Body of pancreas (tissue), 4 donors: ENCODE results near the gene TLR2.

Experiments used
- CTCF ChIP-seq, 7 experiments: fragments of 450-650 bp in 4 of 7; fragments of 200-600 bp in 3 of 7; sonication (generic) in 3 of 7; IDR thresholded peaks; one replicate each; pipeline ENCODE4 v1.5.1; 2016 to 2019; ENCODE audit warnings: antibody characterized with exemption in 7 of 7
- POLR2A ChIP-seq, 3 donors: fragments of 450-650 bp; IDR thresholded peaks; one replicate each; pipeline ENCODE4 v1.6.1; 2016; ENCODE audit warnings: antibody characterized with exemption in 3 of 3, mild to moderate bottlenecking in 2 of 3

GRCh38 chr4:153652051-153652784 is 31.9 kb upstream of the TLR2 start:
- TF ChIP-seq CTCF (IDR thresholded peaks at IDR 0.05) (no peak), POLR2A (IDR thresholded peaks at IDR 0.05) (no peak)
